ENCODE measurements around the gene CPT2.

The CPT2 gene

DNA sequence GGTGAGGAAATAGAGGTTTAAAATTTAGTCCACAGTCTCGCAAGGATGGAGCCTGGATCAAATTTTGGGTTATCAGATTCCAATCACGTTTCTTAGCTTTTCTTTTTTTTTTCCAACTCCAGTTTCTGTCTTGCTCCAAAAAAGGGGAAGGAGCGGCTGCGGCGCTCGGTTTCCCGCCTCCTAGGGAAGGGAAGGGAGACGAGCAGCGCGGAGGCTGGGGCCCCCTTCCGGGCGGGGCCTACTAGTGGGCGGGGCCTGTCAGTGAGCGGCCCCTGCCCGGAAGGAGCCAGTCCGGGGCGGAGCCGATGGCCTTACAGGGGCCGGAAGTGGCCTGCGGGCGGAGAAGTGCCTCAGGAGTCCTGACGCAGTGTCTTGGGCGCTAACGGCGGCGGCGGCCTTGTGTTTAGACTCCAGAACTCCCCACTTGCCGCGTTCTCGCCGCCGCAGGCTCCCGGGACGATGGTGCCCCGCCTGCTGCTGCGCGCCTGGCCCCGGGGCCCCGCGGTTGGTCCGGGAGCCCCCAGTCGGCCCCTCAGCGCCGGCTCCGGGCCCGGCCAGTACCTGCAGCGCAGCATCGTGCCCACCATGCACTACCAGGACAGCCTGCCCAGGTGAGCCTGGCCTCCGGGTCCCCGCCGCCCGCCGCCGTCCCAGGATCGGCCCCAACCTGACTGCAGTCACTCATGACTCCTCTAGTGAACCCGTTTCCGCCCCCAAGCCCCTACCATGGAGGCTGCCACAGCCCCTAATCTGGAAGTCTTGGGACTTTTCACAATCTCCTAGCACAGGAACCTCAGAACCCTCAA, at the start of gene CPT2:
TSS of gene CPT2 (plus strand) at position 340 of the 806 bp plus-strand sequence. CDS start at position 460, 120 bp downstream.
- TF ChIP-seq, protein P1, sequence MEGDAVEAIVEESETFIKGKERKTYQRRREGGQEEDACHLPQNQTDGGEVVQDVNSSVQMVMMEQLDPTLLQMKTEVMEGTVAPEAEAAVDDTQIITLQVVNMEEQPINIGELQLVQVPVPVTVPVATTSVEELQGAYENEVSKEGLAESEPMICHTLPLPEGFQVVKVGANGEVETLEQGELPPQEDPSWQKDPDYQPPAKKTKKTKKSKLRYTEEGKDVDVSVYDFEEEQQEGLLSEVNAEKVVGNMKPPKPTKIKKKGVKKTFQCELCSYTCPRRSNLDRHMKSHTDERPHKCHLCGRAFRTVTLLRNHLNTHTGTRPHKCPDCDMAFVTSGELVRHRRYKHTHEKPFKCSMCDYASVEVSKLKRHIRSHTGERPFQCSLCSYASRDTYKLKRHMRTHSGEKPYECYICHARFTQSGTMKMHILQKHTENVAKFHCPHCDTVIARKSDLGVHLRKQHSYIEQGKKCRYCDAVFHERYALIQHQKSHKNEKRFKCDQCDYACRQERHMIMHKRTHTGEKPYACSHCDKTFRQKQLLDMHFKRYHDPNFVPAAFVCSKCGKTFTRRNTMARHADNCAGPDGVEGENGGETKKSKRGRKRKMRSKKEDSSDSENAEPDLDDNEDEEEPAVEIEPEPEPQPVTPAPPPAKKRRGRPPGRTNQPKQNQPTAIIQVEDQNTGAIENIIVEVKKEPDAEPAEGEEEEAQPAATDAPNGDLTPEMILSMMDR (IDR thresholded peaks at IDR 0.05; ENCODE audit: extremely low read depth, missing control alignments) = no peak
- peak; percentile 99 for DNase-seq (ENCODE audit: low spot score)

DNA sequence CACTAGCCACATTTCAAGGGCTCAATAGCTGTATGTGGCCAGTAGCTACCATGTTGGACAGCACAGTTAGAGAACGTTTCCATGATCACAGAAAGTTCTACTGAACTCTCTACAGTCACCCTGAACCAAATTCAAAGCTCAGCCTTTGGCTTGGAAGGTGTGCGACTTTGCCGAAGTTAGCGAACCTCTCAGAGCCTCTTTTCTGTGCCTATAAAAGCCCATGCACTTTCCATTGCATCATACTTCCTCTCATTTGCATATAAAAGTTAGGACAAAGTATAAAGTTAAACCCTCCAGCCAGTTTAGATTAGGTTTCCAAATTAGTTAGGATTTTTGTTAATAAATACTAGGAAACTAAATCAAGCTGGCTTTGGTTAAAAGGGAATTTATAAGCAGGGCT, 49.5 kb upstream of the CPT2 start:
- no peak for DNase-seq (ENCODE audit: low spot score)

DNA sequence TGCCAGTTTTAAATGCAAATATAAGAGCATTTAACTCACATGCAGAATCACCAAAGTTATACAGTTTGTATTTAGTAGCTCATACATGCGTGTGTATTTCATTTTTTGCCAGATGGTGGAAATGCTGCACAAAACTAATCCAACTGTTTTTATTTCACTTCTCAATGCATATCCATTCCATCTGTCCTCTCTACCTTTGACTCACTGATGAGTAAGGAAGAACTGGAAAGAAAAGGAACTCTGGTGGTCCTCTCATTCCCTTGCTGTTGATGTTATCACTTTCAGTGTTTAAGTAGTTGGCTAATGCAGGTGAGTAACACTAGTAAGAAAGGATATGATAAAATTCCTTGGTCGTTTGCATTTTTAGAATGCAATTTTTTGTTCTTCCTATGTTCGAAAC, 48.5 kb upstream of the CPT2 start:
- DNase-seq (ENCODE audit: low spot score) = no peak

More for the DNA sequence above, 49.5 kb upstream of the CPT2 start:
- TF ChIP-seq, protein P1 (IDR thresholded peaks at IDR 0.05; ENCODE audit: extremely low read depth, missing control alignments) = no peak

DNA sequence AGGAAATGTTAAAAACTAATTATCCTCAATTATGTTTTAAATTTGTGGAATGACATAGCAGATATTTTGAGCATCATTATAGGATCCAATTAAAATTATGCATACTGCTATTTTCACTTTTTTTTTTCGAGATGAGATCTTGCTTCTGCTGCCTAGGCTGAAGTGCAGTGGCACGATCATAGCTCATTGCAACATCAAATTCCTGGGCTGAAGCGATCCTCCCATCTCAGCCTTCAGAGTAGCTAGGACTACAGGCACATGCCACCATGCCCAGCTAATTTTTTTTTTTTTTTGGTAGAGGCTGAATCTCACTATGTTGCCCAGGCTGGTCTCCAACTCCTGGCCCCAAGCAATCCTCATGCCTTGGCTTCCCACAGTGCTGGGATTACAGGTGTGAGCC, 42.9 kb upstream of the CPT2 start:
- DNase-seq (ENCODE audit: low spot score) = no peak
- TF ChIP-seq, protein P1 (IDR thresholded peaks at IDR 0.05; ENCODE audit: extremely low read depth, missing control alignments) = no peak

More for the DNA sequence above, 48.5 kb upstream of the CPT2 start:
- TF ChIP-seq, protein P1 (IDR thresholded peaks at IDR 0.05; ENCODE audit: extremely low read depth, missing control alignments) = no peak

DNA sequence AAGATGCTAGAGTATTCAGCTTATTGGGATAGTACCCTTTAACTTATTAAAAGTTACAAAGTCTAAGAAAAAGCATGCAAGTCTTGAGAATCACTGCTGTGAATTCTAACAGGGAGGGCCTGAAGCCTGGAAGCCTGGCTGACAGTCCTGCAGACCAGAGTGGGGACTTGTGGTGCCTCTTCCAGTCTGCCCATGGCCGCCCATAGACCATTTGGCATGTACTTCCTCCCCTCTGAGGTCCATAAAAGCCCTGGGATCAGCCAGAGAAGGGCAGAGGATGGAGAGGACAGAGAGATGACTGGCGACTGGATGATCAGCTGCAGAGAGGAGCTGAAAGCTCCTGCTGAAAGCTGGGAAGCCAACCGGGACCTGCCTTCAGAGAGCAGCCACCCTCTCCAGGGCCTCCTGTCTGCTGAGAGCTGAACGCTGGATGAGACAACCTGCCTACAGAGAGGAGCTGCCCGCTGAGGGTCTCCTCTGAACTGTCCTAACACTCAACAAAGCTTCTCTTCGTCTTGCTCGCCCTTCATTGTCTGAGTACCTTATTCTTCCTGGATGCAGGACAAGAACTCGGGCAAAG, 41.7 kb upstream of the CPT2 start:
- DNase-seq (ENCODE audit: low spot score) = no peak
- TF ChIP-seq, protein P1 (IDR thresholded peaks at IDR 0.05; ENCODE audit: extremely low read depth, missing control alignments) = no peak

DNA sequence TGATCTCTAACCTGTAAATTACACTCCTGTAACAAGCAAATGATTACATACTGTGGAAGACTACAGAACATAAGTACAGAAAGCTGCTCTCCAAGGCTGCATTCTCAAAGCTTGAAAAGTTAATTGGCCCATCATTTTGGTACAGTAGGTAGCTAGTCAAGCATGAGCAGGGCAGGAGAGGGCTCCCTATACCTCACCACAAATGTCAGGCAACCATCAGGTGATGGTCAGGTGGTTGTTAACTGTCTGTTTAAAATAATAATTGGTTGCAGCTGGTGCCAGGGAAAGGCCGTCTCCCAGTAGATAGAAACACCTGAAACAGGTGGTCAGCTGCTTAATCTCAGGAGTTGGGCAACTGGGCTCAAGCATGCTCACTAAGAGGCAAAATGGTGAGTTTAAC, 41.1 kb upstream of the CPT2 start:
- TF ChIP-seq, protein P1 (IDR thresholded peaks at IDR 0.05; ENCODE audit: extremely low read depth, missing control alignments) = no peak
- no peak for DNase-seq (ENCODE audit: low spot score)

DNA sequence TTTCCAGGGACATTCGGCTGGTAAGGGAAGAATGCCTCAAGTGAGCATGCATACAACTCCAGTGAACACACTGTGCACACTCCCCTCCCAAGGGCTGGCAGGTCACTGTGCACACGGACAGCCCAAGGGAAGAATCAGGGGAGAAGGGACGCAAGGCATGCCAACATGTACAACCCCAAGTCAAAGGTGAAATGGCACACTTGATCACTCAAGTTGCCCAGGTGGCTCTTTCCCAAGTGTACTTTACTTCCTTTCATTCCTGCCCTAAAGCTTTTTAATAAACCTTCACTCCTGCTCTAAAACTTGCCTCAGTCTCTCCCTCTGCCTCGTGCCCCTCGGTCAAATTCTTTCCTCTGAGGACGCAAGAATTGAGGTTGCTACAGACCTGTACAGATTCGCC, 40.7 kb upstream of the CPT2 start:
- DNase-seq (ENCODE audit: low spot score) = no peak
- TF ChIP-seq, protein P1 (IDR thresholded peaks at IDR 0.05; ENCODE audit: extremely low read depth, missing control alignments) = no peak

Measured in GM20000 (cell line).